Lower lobe of right lung (tissue), 2 donors: ENCODE measurements around the gene ATG9A. TPM values are rescaled to one million over a fixed set of nuclear protein-coding genes. Genes with fewer than 3 reads are reported as not detected.

Source experiments
- ATAC-seq, 2 donors: fragments of 200-7000 bp; cut with Tn5 transposase; one replicate each; pipeline ENCODE4 v1.9.1; 2020 to 2022; ENCODE audit warnings: mild to moderate bottlenecking in 2 of 2, moderate library complexity in 2 of 2
- DNase-seq: peaks from one replicate; pipeline ENCODE4 v3.0.0-alpha.2; 2020
- H3K27ac ChIP-seq: fragments of 200-600 bp; one replicate; pipeline ENCODE4 v1.8.0; 2022
- H3K27me3 ChIP-seq: fragments of 200-600 bp; one replicate; pipeline ENCODE4 v1.8.0; 2022; ENCODE audit warnings: low read depth
- H3K36me3 ChIP-seq: fragments of 200-600 bp; one replicate; pipeline ENCODE4 v1.8.0; 2022; ENCODE audit warnings: mild to moderate bottlenecking
- H3K4me1 ChIP-seq: fragments of 200-600 bp; one replicate; pipeline ENCODE4 v1.8.0; 2022
- H3K4me3 ChIP-seq: fragments of 200-600 bp; one replicate; pipeline ENCODE4 v1.8.0; 2022; ENCODE audit warnings: mild to moderate bottlenecking
- H3K9me3 ChIP-seq: fragments of 200-600 bp; one replicate; pipeline ENCODE4 v1.8.0; 2022
- CTCF ChIP-seq: fragments of 200-600 bp; IDR thresholded peaks from one replicate; pipeline ENCODE4 v1.8.0; 2022; ENCODE audit warnings: antibody characterized with exemption, mild to moderate bottlenecking
- intact Hi-C: fragments of 100-400 bp; cut with DNase I; formaldehyde crosslinking; loops from one replicate; pipeline ENCODE4 v1.11.0; 2022
- total RNA-seq: library from RNA; stranded (reverse); fragmentation: NEBNext Ultra II Directional; extraction: Animal tissue kit (Norgen Biotek cat#: 25700); gene quantifications from one replicate; pipeline ENCODE4 v1.2.1, GENCODE V29; 2021
- donor health status: DM: no; HTN: yes; CAD: no; lungs with severe emphysema.

ATG9A gene
- total RNA-seq, 1 donor from 2014 or later = 45.7 TPM

- ATAC-seq (no peak), DNase-seq (no peak)
- no peak for TF ChIP-seq CTCF
- intact Hi-C loops = no loop called here
- peaks cover 52% of the 10 kb centered on the region for H3K36me3 ChIP-seq
- H3K4me3 ChIP-seq = peak overlapping the region; percentile 99
- H3K27ac ChIP-seq = peak overlapping the region; percentile 99
- H3K27me3 ChIP-seq = no peaks in the 10 kb centered on the region
- peaks cover 48% of the 10 kb centered on the region for H3K4me1 ChIP-seq
- no peaks in the 10 kb centered on the region for H3K9me3 ChIP-seq
Measured at GRCh38 chr2:219175486-219175885, 54.0 kb downstream of the ATG9A start.

- H3K4me1 ChIP-seq = peaks cover 48% of the 10 kb centered on the region
- peaks cover 45% of the 10 kb centered on the region for H3K36me3 ChIP-seq
- no peak overlapping the region for H3K27ac ChIP-seq
- no peak overlapping the region for H3K4me3 ChIP-seq
- no peak for DNase-seq
- TF ChIP-seq CTCF = no peak
- ATAC-seq = no peak
- no peaks in the 10 kb centered on the region for H3K9me3 ChIP-seq
- intact Hi-C loops = no loop called here
- H3K27me3 ChIP-seq = no peaks in the 10 kb centered on the region
Measured at GRCh38 chr2:219174801-219175200, 54.6 kb downstream of the ATG9A start.

- no peak for DNase-seq
- no peaks in the 10 kb centered on the region for H3K27me3 ChIP-seq
- no peak overlapping the region for H3K4me3 ChIP-seq
- no peak overlapping the region for H3K27ac ChIP-seq
- no peaks in the 10 kb centered on the region for H3K9me3 ChIP-seq
- peaks cover 42% of the 10 kb centered on the region for H3K4me1 ChIP-seq
- no peak for TF ChIP-seq CTCF
- ATAC-seq = no peak
- peaks cover 42% of the 10 kb centered on the region for H3K36me3 ChIP-seq
- intact Hi-C loops = no loop called here
Measured at GRCh38 chr2:219174146-219174545, 55.3 kb downstream of the ATG9A start.

- TF ChIP-seq CTCF = no peak
- no peak for ATAC-seq
- Histone ChIP-seq H3K27me3 (no peaks in the 10 kb centered on the region), H3K27ac (no peak overlapping the region), H3K4me3 (no peak overlapping the region), H3K9me3 (no peaks in the 10 kb centered on the region), H3K36me3 (peaks cover 42% of the 10 kb centered on the region), H3K4me1 (peaks cover 35% of the 10 kb centered on the region)
- no peak for DNase-seq
- intact Hi-C loops = no loop called here
Measured at GRCh38 chr2:219173176-219173575, 56.3 kb downstream of the ATG9A start.

- Histone ChIP-seq H3K27me3 (no peaks in the 10 kb centered on the region), H3K27ac (no peak overlapping the region), H3K9me3 (no peaks in the 10 kb centered on the region), H3K4me1 (peaks cover 35% of the 10 kb centered on the region), H3K4me3 (no peak overlapping the region), H3K36me3 (peaks cover 42% of the 10 kb centered on the region)
- no peak for TF ChIP-seq CTCF
- ATAC-seq (no peak), DNase-seq (no peak)
- intact Hi-C loops = no loop called here
Measured at GRCh38 chr2:219172231-219173154, 56.9 kb downstream of the ATG9A start.
